BE2C (cell line): ENCODE measurements around the gene CEP128.
A peak's percentile ranks its signal among the peaks of the same experiment; 100 is the strongest.

Source experiments
- DNase-seq: peaks from one replicate; pipeline ENCODE4 v3.0.0-alpha.2; 2020
- H3K27me3 ChIP-seq: fragments of 250-450 bp; sonication (Bioruptor Pico); 2 replicates; pipeline ENCODE4 v1.5.1; 2020; ENCODE audit warnings: mild to moderate bottlenecking
- H3K36me3 ChIP-seq: fragments of 250-450 bp; sonication (Bioruptor Pico); 2 replicates; pipeline ENCODE4 v1.5.1; 2020; ENCODE audit warnings: mild to moderate bottlenecking
- H3K4me1 ChIP-seq: fragments of 250-450 bp; sonication (Bioruptor Pico); 2 replicates; pipeline ENCODE4 v1.5.1; 2020
- H3K4me3 ChIP-seq: 2 replicates; pipeline ENCODE4 v1.5.1; 2011; ENCODE audit warnings: low read depth, low read length
- H3K9me3 ChIP-seq: fragments of 250-450 bp; sonication (Bioruptor Pico); 2 replicates; pipeline ENCODE4 v1.5.1; 2020
- CTCF ChIP-seq: IDR thresholded peaks from 2 replicates; pipeline ENCODE4 v1.5.1; 2012; ENCODE audit warnings: mild to moderate bottlenecking, low read depth, low read length

Gene CEP128

GRCh38 chr14:80973931-80974641 is 32.5 kb upstream of the CEP128 start:
- H3K9me3 ChIP-seq = no peaks in the 10 kb centered on the region
- no peaks in the 10 kb centered on the region for H3K36me3 ChIP-seq
- no peak overlapping the region for H3K4me3 ChIP-seq
- H3K4me1 ChIP-seq = peaks cover 11% of the 10 kb centered on the region
- peak; percentile 57 for DNase-seq
- TF ChIP-seq CTCF = no peak
- no peaks in the 10 kb centered on the region for H3K27me3 ChIP-seq

GRCh38 chr14:80965037-80965436 is 23.5 kb upstream of the CEP128 start:
- Histone ChIP-seq H3K4me1 (no peaks in the 10 kb centered on the region), H3K4me3 (no peak overlapping the region), H3K36me3 (no peaks in the 10 kb centered on the region), H3K27me3 (no peaks in the 10 kb centered on the region), H3K9me3 (no peaks in the 10 kb centered on the region)
- DNase-seq = no peak
- no peak for TF ChIP-seq CTCF

DNA sequence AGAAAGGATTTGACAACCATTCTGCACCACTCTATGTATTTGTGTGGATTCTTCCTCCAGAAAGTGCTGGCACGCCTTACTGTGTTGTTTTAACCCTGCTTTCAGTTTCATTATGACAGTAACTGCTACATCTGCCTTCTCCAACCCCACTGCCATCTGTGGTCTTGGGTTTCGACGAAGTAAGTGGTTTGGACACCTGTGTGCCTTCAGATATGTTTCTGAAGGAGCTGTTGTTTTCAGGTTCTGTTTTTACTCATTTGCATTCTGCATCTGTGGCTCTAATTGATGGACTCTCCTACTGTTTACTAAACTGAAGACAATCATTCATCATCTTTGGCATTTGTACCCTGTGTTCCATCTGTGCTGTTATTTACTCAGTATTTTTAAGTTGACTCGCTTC is 18.0 kb upstream of the CEP128 start:
- Histone ChIP-seq H3K27me3 (no peaks in the 10 kb centered on the region), H3K36me3 (no peaks in the 10 kb centered on the region), H3K9me3 (no peaks in the 10 kb centered on the region), H3K4me1 (no peaks in the 10 kb centered on the region), H3K4me3 (no peak overlapping the region)
- no peak for TF ChIP-seq CTCF
- DNase-seq = no peak

GRCh38 chr14:80958939-80959338 is 17.4 kb upstream of the CEP128 start:
- DNase-seq = no peak
- Histone ChIP-seq H3K9me3 (no peaks in the 10 kb centered on the region), H3K36me3 (no peaks in the 10 kb centered on the region), H3K27me3 (no peaks in the 10 kb centered on the region), H3K4me3 (no peak overlapping the region), H3K4me1 (no peaks in the 10 kb centered on the region)
- no peak for TF ChIP-seq CTCF

GRCh38 chr14:80958226-80958625 is 16.7 kb upstream of the CEP128 start:
- DNase-seq = no peak
- Histone ChIP-seq H3K36me3 (no peaks in the 10 kb centered on the region), H3K27me3 (no peaks in the 10 kb centered on the region), H3K4me3 (no peak overlapping the region), H3K9me3 (no peaks in the 10 kb centered on the region), H3K4me1 (no peaks in the 10 kb centered on the region)
- TF ChIP-seq CTCF = no peak

- H3K36me3 ChIP-seq = no peaks in the 10 kb centered on the region
- H3K9me3 ChIP-seq = no peaks in the 10 kb centered on the region
- H3K27me3 ChIP-seq = no peaks in the 10 kb centered on the region
- TF ChIP-seq CTCF = no peak
- H3K4me3 ChIP-seq = no peak overlapping the region
- DNase-seq = no peak
- H3K4me1 ChIP-seq = no peaks in the 10 kb centered on the region
Measured at GRCh38 chr14:80957613-80958012, 16.1 kb upstream of the CEP128 start.
